Measurements from ENCODE around the gene ZFP2.

DNA sequence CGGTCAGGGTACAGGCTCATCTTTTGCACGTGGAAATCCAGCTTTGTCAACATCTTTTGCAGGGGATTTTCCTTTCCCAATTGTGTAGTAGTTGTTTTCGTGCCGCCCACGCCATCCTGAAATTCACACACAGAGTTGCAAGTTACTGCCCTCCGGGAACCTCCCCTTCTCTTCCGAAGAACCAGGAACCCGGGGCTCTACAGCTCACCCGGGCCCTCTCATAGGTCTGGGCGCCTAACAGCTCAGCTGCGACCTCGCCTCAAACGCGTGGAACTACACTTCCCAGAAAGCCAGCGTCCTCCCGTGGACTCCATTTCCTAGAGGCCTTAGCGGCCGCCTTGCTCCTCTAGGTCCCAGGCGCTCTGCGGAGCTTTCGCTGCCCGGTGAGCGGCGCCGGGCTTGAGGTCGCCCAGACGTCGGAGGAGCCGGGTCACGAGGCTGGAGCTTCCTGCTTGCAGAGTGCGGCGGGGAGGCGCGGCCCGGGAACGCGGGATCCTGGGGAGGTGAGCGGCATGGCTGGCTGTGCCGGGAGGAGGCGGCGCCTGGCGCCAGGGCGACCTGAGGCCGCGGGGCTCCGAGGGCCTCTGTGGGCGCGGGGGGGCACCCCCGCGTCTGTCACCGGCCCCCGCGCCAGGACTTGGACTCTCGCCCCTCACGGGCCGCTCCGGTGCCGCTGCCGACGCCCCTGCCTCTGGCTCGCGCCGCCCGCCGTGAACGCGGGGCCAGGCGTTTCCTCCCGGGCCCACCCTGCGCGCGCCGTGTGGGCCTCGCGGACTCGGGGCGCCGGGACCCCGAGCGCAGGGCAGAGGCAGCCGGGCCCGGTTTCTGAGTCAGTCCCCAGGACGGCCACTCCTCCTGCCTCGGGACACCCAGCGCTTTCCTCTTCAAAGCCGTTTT is 35.8 kb upstream of the ZFP2 start, which contains the start of gene ZNF354B:
- TF ChIP-seq, protein P1, sequence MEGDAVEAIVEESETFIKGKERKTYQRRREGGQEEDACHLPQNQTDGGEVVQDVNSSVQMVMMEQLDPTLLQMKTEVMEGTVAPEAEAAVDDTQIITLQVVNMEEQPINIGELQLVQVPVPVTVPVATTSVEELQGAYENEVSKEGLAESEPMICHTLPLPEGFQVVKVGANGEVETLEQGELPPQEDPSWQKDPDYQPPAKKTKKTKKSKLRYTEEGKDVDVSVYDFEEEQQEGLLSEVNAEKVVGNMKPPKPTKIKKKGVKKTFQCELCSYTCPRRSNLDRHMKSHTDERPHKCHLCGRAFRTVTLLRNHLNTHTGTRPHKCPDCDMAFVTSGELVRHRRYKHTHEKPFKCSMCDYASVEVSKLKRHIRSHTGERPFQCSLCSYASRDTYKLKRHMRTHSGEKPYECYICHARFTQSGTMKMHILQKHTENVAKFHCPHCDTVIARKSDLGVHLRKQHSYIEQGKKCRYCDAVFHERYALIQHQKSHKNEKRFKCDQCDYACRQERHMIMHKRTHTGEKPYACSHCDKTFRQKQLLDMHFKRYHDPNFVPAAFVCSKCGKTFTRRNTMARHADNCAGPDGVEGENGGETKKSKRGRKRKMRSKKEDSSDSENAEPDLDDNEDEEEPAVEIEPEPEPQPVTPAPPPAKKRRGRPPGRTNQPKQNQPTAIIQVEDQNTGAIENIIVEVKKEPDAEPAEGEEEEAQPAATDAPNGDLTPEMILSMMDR (IDR thresholded peaks at IDR 0.05; ENCODE audit: insufficient read depth, low read depth, low read length), result no peak
- no peak for TF ChIP-seq EZH2 (IDR thresholded peaks at IDR 0.05; ENCODE audit: insufficient read depth, low read length)
